ENCODE measurements around the gene ARFIP1. TPM values are rescaled to one million over a fixed set of nuclear protein-coding genes. Genes with fewer than 3 reads are reported as not detected.

ARFIP1 gene, protein sequence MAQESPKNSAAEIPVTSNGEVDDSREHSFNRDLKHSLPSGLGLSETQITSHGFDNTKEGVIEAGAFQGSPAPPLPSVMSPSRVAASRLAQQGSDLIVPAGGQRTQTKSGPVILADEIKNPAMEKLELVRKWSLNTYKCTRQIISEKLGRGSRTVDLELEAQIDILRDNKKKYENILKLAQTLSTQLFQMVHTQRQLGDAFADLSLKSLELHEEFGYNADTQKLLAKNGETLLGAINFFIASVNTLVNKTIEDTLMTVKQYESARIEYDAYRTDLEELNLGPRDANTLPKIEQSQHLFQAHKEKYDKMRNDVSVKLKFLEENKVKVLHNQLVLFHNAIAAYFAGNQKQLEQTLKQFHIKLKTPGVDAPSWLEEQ
- 10 to 100 TPM in 2 of 4 donors, 1 to 10 TPM in 2; 8.4 to 11.9 (median 9.7) TPM for total RNA-seq

DNA sequence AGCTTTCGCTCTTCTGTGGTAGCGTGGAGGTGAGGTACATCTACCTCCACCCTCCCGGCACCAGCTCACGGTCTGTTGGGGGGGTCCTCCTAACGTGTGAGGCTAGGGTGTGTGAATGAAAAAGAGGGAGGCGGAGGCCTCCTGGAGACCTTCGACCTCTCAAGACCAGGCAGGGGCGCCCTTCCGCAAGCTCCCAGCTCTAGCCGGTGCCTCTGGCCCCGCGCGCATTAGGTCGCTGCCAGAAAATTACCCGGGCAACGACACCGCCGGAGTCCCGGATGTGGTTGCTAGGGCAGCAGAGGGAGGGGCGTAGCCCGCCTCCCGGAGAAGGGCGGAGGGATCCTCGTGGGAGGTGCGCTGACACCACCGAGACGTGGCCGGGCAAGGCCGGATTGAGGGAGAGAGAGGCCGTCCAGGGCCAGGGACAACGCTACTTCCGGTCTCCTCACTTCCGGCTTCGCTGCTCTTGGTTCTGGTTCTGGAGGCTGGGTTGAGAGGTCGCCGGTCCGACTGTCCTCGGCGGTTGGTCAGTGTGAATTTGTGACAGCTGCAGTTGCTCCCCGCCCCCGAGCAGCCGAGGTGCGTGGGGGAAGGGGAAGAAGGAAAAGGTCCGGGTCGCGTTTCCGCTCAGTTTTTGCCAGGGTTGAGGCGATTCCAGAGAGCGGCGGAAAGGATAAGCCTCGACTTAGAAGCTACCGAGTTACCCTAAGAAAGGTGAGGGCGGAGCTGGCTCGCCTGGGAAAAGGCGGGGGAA is at the start of gene ARFIP1, which contains the start of gene TIGD4:
Gene ARFIP1, plus strand, starts transcription at position 442 of the 754 bp plus-strand sequence. CDS start 49,680 bp downstream, outside the sequence.
Gene TIGD4, minus strand, starts transcription at position 218 of the 754 bp plus-strand sequence. CDS start 8,726 bp downstream, outside the sequence.
- H3K27me3 ChIP-seq = no peaks in the 10 kb centered on the region
- H3K36me3 ChIP-seq = no peaks in the 10 kb centered on the region
- no peaks in the 10 kb centered on the region for H3K9me3 ChIP-seq
- peak; percentile 96 to 97 for ATAC-seq
- H3K4me1 ChIP-seq = peaks cover 28 to 38% of the 10 kb centered on the region in 2 donors
- in situ Hi-C loops (cut with MboI; ENCODE audit: low sequenced_read_pairs in 4 of 4) = loop anchor here in 2 of 4 donors (10.0 to 25.0 kb wide), 2 partner anchors 1685 to 1692 kb away; partner anchors contain the start of gene RPS3A (in 2 of the 2)
- H3K4me3 ChIP-seq = peak within 1 kb of the TSS; percentile 80 to 90 (median 90)
- H3K27ac ChIP-seq = peak within 1 kb of the TSS; percentile 84 to 95 (median 90)
- TF ChIP-seq, protein P1, sequence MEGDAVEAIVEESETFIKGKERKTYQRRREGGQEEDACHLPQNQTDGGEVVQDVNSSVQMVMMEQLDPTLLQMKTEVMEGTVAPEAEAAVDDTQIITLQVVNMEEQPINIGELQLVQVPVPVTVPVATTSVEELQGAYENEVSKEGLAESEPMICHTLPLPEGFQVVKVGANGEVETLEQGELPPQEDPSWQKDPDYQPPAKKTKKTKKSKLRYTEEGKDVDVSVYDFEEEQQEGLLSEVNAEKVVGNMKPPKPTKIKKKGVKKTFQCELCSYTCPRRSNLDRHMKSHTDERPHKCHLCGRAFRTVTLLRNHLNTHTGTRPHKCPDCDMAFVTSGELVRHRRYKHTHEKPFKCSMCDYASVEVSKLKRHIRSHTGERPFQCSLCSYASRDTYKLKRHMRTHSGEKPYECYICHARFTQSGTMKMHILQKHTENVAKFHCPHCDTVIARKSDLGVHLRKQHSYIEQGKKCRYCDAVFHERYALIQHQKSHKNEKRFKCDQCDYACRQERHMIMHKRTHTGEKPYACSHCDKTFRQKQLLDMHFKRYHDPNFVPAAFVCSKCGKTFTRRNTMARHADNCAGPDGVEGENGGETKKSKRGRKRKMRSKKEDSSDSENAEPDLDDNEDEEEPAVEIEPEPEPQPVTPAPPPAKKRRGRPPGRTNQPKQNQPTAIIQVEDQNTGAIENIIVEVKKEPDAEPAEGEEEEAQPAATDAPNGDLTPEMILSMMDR (IDR thresholded peaks at IDR 0.05 in 4 of 5, conservative IDR thresholded peaks at IDR 0.05 in 1 of 5) = peak in 1 of 5 experiments; percentile 27
- peak; percentile 46 to 49 for TF ChIP-seq POLR2A (IDR thresholded peaks at IDR 0.05)
- intact Hi-C loops (cut with DNase I; ENCODE audit: low total_unique reads) = loop anchor here (1.0 to 10.0 kb wide), 7 partner anchors 73 to 1765 kb away; partner anchors contain the start of genes FBXW7, GATB, LRBA and RPS3A
- peak; percentile 97 for DNase-seq

DNA sequence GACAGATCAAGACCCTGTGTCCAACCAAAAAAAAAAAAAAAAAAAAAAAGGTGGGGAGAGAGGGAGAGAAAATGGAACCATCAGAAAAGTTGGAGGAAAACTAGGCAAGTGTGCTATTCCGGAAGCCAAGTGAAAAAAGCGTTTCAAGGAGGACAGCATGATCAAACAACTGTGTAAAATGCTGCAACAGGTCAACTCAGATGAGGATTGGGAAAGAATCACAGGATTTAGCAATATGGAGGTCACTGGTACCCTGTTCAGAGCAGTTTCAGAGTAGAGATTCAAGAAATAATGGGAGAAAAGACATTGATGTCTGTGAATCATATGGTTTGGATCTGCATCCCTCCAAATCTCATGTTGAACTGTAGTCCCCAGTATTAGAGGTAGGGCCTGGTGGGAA is 47.8 kb upstream of the ARFIP1 start:
- no peak for DNase-seq
- Histone ChIP-seq H3K9me3 (no peaks in the 10 kb centered on the region), H3K36me3 (no peaks in the 10 kb centered on the region), H3K4me1 (no peaks in the 10 kb centered on the region), H3K27ac (no peak overlapping the region), H3K4me3 (no peak overlapping the region), H3K27me3 (no peaks in the 10 kb centered on the region)
- intact Hi-C loops (cut with DNase I; ENCODE audit: low total_unique reads) (no loop called here), in situ Hi-C loops (cut with MboI; ENCODE audit: low sequenced_read_pairs in 4 of 4) (loop anchor here in 3 of 4 donors (5.0 to 10.0 kb wide), 2 partner anchors 227 to 230 kb away; no protein-coding TSS in a partner anchor)
- no peak for ATAC-seq
- TF ChIP-seq POLR2A (IDR thresholded peaks at IDR 0.05) = no peak
- TF ChIP-seq, protein P1 (IDR thresholded peaks at IDR 0.05 in 4 of 5, conservative IDR thresholded peaks at IDR 0.05 in 1 of 5) = no peak

DNA sequence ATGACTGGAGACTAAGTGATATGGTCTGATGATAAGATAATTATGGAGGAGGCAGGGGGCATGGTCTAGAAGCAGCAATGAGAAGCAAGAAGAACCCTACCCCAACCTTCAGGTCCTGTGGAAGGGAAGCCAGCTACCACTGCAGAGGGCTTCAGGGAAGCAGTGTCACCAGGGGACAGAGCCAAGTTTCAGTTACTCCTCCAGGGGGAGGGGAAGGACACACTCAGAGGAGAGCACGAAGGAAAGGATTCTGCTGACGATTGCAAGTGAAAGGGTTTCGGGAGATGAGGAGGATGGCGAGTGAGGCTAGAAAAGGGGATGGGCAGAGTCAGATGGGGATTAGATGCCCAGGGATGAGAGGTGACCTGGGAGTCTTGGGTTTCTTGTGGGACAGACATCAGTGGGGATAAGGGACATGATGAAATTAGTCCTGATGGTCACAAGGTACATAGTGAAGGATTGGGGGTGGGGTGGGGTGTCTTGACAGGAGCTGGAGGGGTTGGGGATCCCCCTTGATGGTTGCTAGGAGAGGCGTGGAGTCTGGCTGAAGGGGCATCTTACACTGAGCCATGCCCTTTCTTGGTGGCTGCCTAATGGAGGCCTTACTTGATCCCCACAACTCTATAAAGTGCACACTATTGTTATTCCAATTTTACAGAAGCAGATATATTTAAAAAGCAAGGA is 45.6 kb upstream of the ARFIP1 start:
- Histone ChIP-seq H3K27ac (no peak overlapping the region), H3K27me3 (no peaks in the 10 kb centered on the region), H3K4me1 (no peaks in the 10 kb centered on the region), H3K36me3 (no peaks in the 10 kb centered on the region), H3K9me3 (no peaks in the 10 kb centered on the region), H3K4me3 (no peak overlapping the region)
- TF ChIP-seq POLR2A (IDR thresholded peaks at IDR 0.05) = no peak
- TF ChIP-seq, protein P1 (IDR thresholded peaks at IDR 0.05 in 4 of 5, conservative IDR thresholded peaks at IDR 0.05 in 1 of 5) = no peak
- in situ Hi-C loops (cut with MboI; ENCODE audit: low sequenced_read_pairs in 4 of 4) (loop anchor here in 3 of 4 donors (5.0 to 10.0 kb wide), 2 partner anchors 229 to 232 kb away; no protein-coding TSS in a partner anchor), intact Hi-C loops (cut with DNase I; ENCODE audit: low total_unique reads) (no loop called here)
- DNase-seq (no peak), ATAC-seq (no peak)

DNA sequence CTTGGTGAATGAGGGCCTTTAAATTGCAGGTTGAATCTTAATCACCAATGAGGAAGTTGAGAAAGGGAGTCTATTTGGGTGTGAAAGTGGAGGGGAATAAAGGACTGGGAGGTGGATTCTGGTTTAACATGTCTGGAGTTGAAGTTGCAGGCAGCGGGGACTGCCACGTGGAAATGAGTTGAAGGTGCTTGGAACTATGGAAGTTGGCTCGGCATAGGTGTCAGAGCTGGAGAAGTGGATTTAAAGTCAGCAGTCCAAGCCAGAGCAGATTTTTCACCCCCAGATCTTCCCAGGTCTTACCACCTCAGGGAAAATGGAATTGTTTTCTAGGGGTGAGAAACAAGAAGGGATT is 45.1 kb upstream of the ARFIP1 start:
- no peak for TF ChIP-seq POLR2A (IDR thresholded peaks at IDR 0.05)
- TF ChIP-seq, protein P1 (IDR thresholded peaks at IDR 0.05 in 4 of 5, conservative IDR thresholded peaks at IDR 0.05 in 1 of 5) = no peak

More for the DNA sequence above, 45.1 kb upstream of the ARFIP1 start:
- ATAC-seq = no peak
- no peaks in the 10 kb centered on the region for H3K36me3 ChIP-seq
- no peak for DNase-seq
- no peaks in the 10 kb centered on the region for H3K27me3 ChIP-seq
- H3K4me1 ChIP-seq = no peaks in the 10 kb centered on the region
- H3K4me3 ChIP-seq = no peak overlapping the region
- in situ Hi-C loops (cut with MboI; ENCODE audit: low sequenced_read_pairs in 4 of 4) = loop anchor here in 3 of 4 donors (5.0 to 10.0 kb wide), 2 partner anchors 230 to 232 kb away; no protein-coding TSS in a partner anchor
- H3K9me3 ChIP-seq = no peaks in the 10 kb centered on the region
- intact Hi-C loops (cut with DNase I; ENCODE audit: low total_unique reads) = loop anchor here (1.0 to 5.0 kb wide), 2 partner anchors 92 to 233 kb away; no protein-coding TSS in a partner anchor
- H3K27ac ChIP-seq = no peak overlapping the region

Measured in gastrocnemius medialis (tissue), 4 donors.